PC-3 (cell line): ENCODE results near the gene PAEP. TPM values are rescaled to one million over a fixed set of nuclear protein-coding genes. Genes with fewer than 3 reads are reported as not detected.

Experiments
- ATAC-seq: fragments of 200-7000 bp; cut with Tn5 transposase; 2 replicates; pipeline ENCODE4 v1.9.1; 2020; ENCODE audit warnings: mild to moderate bottlenecking, moderate library complexity
- BruUV-seq: library from RNA; stranded (reverse); fragments of 400-500 nt; replicated peaks from 2 replicates; lab custom pipeline; 2021; lab: Mats Ljungman, UMichigan
- CTCF ChIA-PET: fragments of 300-600 bp; sonication (Branson Sonifier 250); formaldehyde crosslinking; loops from one replicate; lab custom pipeline; 2022; ENCODE audit warnings: antibody characterized with exemption; lab: Charles Lee
- POLR2A ChIA-PET: fragments of 300-600 bp; sonication (Branson Sonifier 250); formaldehyde crosslinking; loops from one replicate; lab custom pipeline; 2022; ENCODE audit warnings: antibody characterized with exemption; ENCODE audit not compliant: unreplicated experiment; lab: Charles Lee
- DNase-seq: peaks from one replicate; pipeline ENCODE4 v3.0.0-alpha.2; 2015
- H2AFZ ChIP-seq: fragments of 300-600 bp; sonication (generic); 2 replicates; pipeline ENCODE4 v1.6.0; 2016; ENCODE audit warnings: antibody characterized with exemption, low read length
- H3F3A ChIP-seq: fragments of 300-600 bp; sonication (generic); one replicate; pipeline ENCODE4 v1.6.0; 2017; ENCODE audit warnings: antibody characterized with exemption, low read length, control low read depth, mild to moderate bottlenecking; ENCODE audit not compliant: unreplicated experiment
- H3K27ac ChIP-seq: fragments of 300-600 bp; sonication (generic); 2 replicates; pipeline ENCODE4 v1.5.1; 2016; ENCODE audit warnings: mild to moderate bottlenecking, low read length
- H3K27me3 ChIP-seq: fragments of 300-600 bp; sonication (generic); 2 replicates; pipeline ENCODE4 v1.6.1; 2016; ENCODE audit warnings: low read length, mixed read lengths
- H3K36me3 ChIP-seq: fragments of 300-600 bp; sonication (generic); 2 replicates; pipeline ENCODE4 v1.6.1; 2016; ENCODE audit warnings: low read depth, mixed run types, low read length, mixed read lengths
- H3K4me1 ChIP-seq: fragments of 300-600 bp; sonication (generic); 2 replicates; pipeline ENCODE4 v1.5.1; 2016; ENCODE audit warnings: low read length; ENCODE audit not compliant: insufficient read depth
- H3K4me2 ChIP-seq: fragments of 300-600 bp; sonication (generic); 2 replicates; pipeline ENCODE4 v1.6.0; 2016; ENCODE audit warnings: low read length
- H3K4me3 ChIP-seq: fragments of 300-600 bp; sonication (generic); 2 replicates; pipeline ENCODE4 v1.5.1; 2016; ENCODE audit warnings: mild to moderate bottlenecking, low read length, mixed read lengths
- H3K79me2 ChIP-seq: fragments of 300-600 bp; sonication (generic); 2 replicates; pipeline ENCODE4 v1.6.1; 2017; ENCODE audit warnings: low read length, mixed read lengths
- H3K9ac ChIP-seq: fragments of 300-600 bp; sonication (generic); 2 replicates; pipeline ENCODE4 v1.6.0; 2016; ENCODE audit warnings: mild to moderate bottlenecking, low read length
- H3K9me2 ChIP-seq: fragments of 300-600 bp; sonication (generic); replicated peaks from 2 replicates; pipeline ENCODE4 v1.6.1; 2016; ENCODE audit warnings: mixed run types, low read length, mixed read lengths
- H3K9me3 ChIP-seq: fragments of 300-600 bp; sonication (generic); 2 replicates; pipeline ENCODE4 v1.6.1; 2016; ENCODE audit warnings: low read length, mixed read lengths
- H4K20me1 ChIP-seq: fragments of 300-600 bp; sonication (generic); 2 replicates; pipeline ENCODE4 v1.6.1; 2016; ENCODE audit warnings: low read length, mixed read lengths
- CTCF ChIP-seq: fragments of 300-600 bp; sonication (generic); conservative IDR thresholded peaks from 2 replicates; pipeline ENCODE4 v1.5.1; 2017; ENCODE audit warnings: antibody characterized with exemption, low read depth, mild to moderate bottlenecking, low read length
- EZH2 ChIP-seq: fragments of 300-600 bp; sonication (generic); IDR thresholded peaks from one replicate; pipeline ENCODE4 v1.6.1; 2017; ENCODE audit warnings: antibody characterized with exemption, mild to moderate bottlenecking, low read length; ENCODE audit not compliant: unreplicated experiment
- EZH2phosphoT487 ChIP-seq: fragments of 300-600 bp; sonication (generic); IDR thresholded peaks from 2 replicates; pipeline ENCODE4 v1.6.1; 2018; ENCODE audit warnings: mild to moderate bottlenecking, antibody characterized with exemption, low read length, borderline replicate concordance
- intact Hi-C: fragments of 100-400 bp; cut with micrococcal nuclease; formaldehyde crosslinking; loops from 2 replicates; pipeline ENCODE4 v1.9.0; 2023
- total RNA-seq: library from RNA; depleted of rRNA; stranded (reverse); fragments of >200 nt; gene quantifications from 2 replicates; pipeline ENCODE4 v1.2.3, GENCODE V29; 2014

PAEP gene
- total RNA-seq, 1 experiment from 2014 or later: not detected

GRCh38 chr9:135551031-135551430, 10.5 kb upstream of the PAEP start:
- H3K79me2 ChIP-seq: no peaks in the 10 kb centered on the region

GRCh38 chr9:135551456-135551855, 10.1 kb upstream of the PAEP start:
- Histone ChIP-seq H3K9me3 (no peaks in the 10 kb centered on the region), H3K79me2 (no peaks in the 10 kb centered on the region), H3K36me3 (no peaks in the 10 kb centered on the region), H3K9ac (no peak overlapping the region), H3K4me3 (no peak overlapping the region), H2AFZ (no peak overlapping the region), H3K27me3 (no peaks in the 10 kb centered on the region), H3K27ac (no peak overlapping the region), H3K4me2 (no peak overlapping the region), H4K20me1 (no peaks in the 10 kb centered on the region), H3F3A (no peaks in the 10 kb centered on the region), H3K9me2 (no peaks in the 10 kb centered on the region), H3K4me1 (no peaks in the 10 kb centered on the region)
- DNase-seq: no peak
- ChIA-PET POLR2A (no interaction called here), CTCF (no interaction called here)
- intact Hi-C loops: no loop called here
- BruUV-seq: no TSS peak
- no peak for ATAC-seq
- TF ChIP-seq EZH2phosphoT487 (no peak), CTCF (no peak), EZH2 (no peak)

More at GRCh38 chr9:135551031-135551430, 10.5 kb upstream of the PAEP start:
- H4K20me1 ChIP-seq: no peaks in the 10 kb centered on the region
- ATAC-seq (no peak), DNase-seq (no peak)
- no peaks in the 10 kb centered on the region for H3K9me2 ChIP-seq
- H2AFZ ChIP-seq: no peak overlapping the region
- H3K9me3 ChIP-seq: no peaks in the 10 kb centered on the region
- H3K9ac ChIP-seq: no peak overlapping the region
- H3K27ac ChIP-seq: no peak overlapping the region
- no peaks in the 10 kb centered on the region for H3K27me3 ChIP-seq
- H3K4me3 ChIP-seq: no peak overlapping the region
- ChIA-PET CTCF (no interaction called here), POLR2A (no interaction called here)
- intact Hi-C loops: no loop called here
- BruUV-seq: no TSS peak
- H3F3A ChIP-seq: no peaks in the 10 kb centered on the region
- TF ChIP-seq EZH2phosphoT487 (no peak), EZH2 (no peak), CTCF (no peak)
- no peaks in the 10 kb centered on the region for H3K36me3 ChIP-seq
- H3K4me1 ChIP-seq: no peaks in the 10 kb centered on the region
- H3K4me2 ChIP-seq: no peak overlapping the region

- Histone ChIP-seq H3K79me2 (no peaks in the 10 kb centered on the region), H3K9ac (no peak overlapping the region), H3F3A (no peaks in the 10 kb centered on the region), H4K20me1 (no peaks in the 10 kb centered on the region), H2AFZ (no peak overlapping the region), H3K4me2 (no peak overlapping the region), H3K9me2 (no peaks in the 10 kb centered on the region), H3K4me1 (no peaks in the 10 kb centered on the region), H3K27me3 (no peaks in the 10 kb centered on the region), H3K9me3 (no peaks in the 10 kb centered on the region), H3K4me3 (no peak overlapping the region), H3K36me3 (no peaks in the 10 kb centered on the region), H3K27ac (no peak overlapping the region)
- TF ChIP-seq EZH2: no peak
- no peak for TF ChIP-seq CTCF
- no peak for TF ChIP-seq EZH2phosphoT487
- no TSS peak for BruUV-seq
- ChIA-PET CTCF (no interaction called here), POLR2A (no interaction called here)
- intact Hi-C loops: no loop called here
- ATAC-seq (no peak), DNase-seq (no peak)
These were observed 9.4 kb upstream of the PAEP start for GRCh38 chr9:135552021-135552697.
